Hematopoietic multipotent progenitor cell treated with erythropoietin and hydrocortisone succinate and interleukin-3 and kit ligand, for 15 days (in vitro differentiated cells): ENCODE results near the gene FNIP1.
"Not testable (repeated sequence)": the region's sequence is repeated elsewhere in the genome, so short reads cannot be mapped to it uniquely, and the experiment has no call there.

Experiments used
- DNase-seq: peaks from one replicate; pipeline ENCODE4 v3.0.0-alpha.2; 2015; ENCODE audit warnings: low spot score

The FNIP1 gene

GRCh38 chr5:131786900-131787692 is 9.7 kb downstream of the FNIP1 start:
- DNase-seq: no peak

- DNase-seq: no peak
These were observed 10.8 kb downstream of the FNIP1 start for GRCh38 chr5:131786036-131786435.

- no peak for DNase-seq
These were observed 12.9 kb downstream of the FNIP1 start for GRCh38 chr5:131783874-131784273.

- DNase-seq: no peak
These were observed 13.5 kb downstream of the FNIP1 start for GRCh38 chr5:131783357-131783756.

- DNase-seq: no peak
These were observed 14.1 kb downstream of the FNIP1 start for GRCh38 chr5:131782717-131783116.

GRCh38 chr5:131778141-131778540 is 18.7 kb downstream of the FNIP1 start:
- not testable (repeated sequence) for DNase-seq

GRCh38 chr5:131776450-131776849 is 20.4 kb downstream of the FNIP1 start:
- DNase-seq: no peak

GRCh38 chr5:131774652-131775367 is 22.0 kb downstream of the FNIP1 start:
- DNase-seq: no peak

GRCh38 chr5:131773805-131774204 is 23.0 kb downstream of the FNIP1 start:
- DNase-seq: no peak

- no peak for DNase-seq
These were observed 25.1 kb downstream of the FNIP1 start for GRCh38 chr5:131771692-131772091.

- no peak for DNase-seq
These were observed 26.9 kb downstream of the FNIP1 start for GRCh38 chr5:131769961-131770360.

- DNase-seq: no peak
These were observed 27.5 kb downstream of the FNIP1 start for GRCh38 chr5:131769336-131769735.

- DNase-seq: no peak
These were observed 28.9 kb downstream of the FNIP1 start for GRCh38 chr5:131767891-131768290.

GRCh38 chr5:131766689-131767088 is 30.1 kb downstream of the FNIP1 start:
- DNase-seq: no peak

GRCh38 chr5:131765261-131765660 is 31.6 kb downstream of the FNIP1 start:
- no peak for DNase-seq

GRCh38 chr5:131763968-131764367 is 32.8 kb downstream of the FNIP1 start:
- DNase-seq: no peak

GRCh38 chr5:131760793-131761192 is 36.0 kb downstream of the FNIP1 start:
- DNase-seq: no peak

GRCh38 chr5:131759704-131760103 is 37.1 kb downstream of the FNIP1 start:
- DNase-seq: no peak

GRCh38 chr5:131758520-131758900 is 38.3 kb downstream of the FNIP1 start:
- DNase-seq: no peak

GRCh38 chr5:131757830-131758519 is 38.8 kb downstream of the FNIP1 start:
- DNase-seq: no peak

- no peak for DNase-seq
These were observed 39.9 kb downstream of the FNIP1 start for GRCh38 chr5:131756942-131757341.

- DNase-seq: no peak
These were observed 42.5 kb downstream of the FNIP1 start for GRCh38 chr5:131754363-131754762.

- DNase-seq: no peak
These were observed 45.3 kb downstream of the FNIP1 start for GRCh38 chr5:131751506-131751905.
